ENCODE data around the gene CMAS. TPM values are rescaled to one million over a fixed set of nuclear protein-coding genes. Genes with fewer than 3 reads are reported as not detected.
"Not testable (repeated sequence)": the region's sequence is repeated elsewhere in the genome, so short reads cannot be mapped to it uniquely, and the experiment has no call there.

Gene CMAS
- total RNA-seq, 1 donor from 2014 or later = 25.3 TPM

- no peak for TF ChIP-seq CTCF (IDR thresholded peaks at IDR 0.05)
- no peak for TF ChIP-seq POLR2A (IDR thresholded peaks at IDR 0.05)
- H3K9me3 ChIP-seq = no peaks in the 10 kb centered on the region
- intact Hi-C loops (cut with DNase I) = no loop called here
Measured at GRCh38 chr12:22046968-22047390, 961 bp downstream of the CMAS start.

DNA sequence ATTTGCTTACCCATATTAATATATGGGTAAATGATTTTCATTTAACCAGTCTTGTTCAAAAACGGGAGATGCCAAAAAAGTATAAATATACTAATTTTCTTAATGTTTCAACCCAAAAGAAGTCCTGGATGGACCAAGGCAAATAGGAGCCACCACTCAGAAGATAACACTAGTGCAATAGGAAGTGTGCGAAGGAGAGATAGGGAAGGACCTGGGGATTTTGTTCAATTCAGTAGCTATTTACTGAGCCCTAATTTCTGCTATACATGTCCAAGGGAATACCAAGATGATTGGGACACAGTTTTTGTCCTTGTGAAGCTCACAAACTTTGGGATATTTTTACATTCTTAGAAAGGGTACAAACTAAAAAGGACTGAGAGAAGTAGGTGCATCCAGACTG is 1.5 kb downstream of the CMAS start:
- intact Hi-C loops (cut with DNase I) = no loop called here

More at GRCh38 chr12:22046968-22047390, 961 bp downstream of the CMAS start:
- peak overlapping the region; percentile 100 for H3K4me3 ChIP-seq
- no peaks in the 10 kb centered on the region for H3K36me3 ChIP-seq
- peak overlapping the region; percentile 94 for H3K27ac ChIP-seq
- H3K4me1 ChIP-seq = peaks cover 43% of the 10 kb centered on the region
- no peaks in the 10 kb centered on the region for H3K27me3 ChIP-seq
- no peak for DNase-seq (ENCODE audit: extremely low spot score in 2 of 2)

GRCh38 chr12:22048351-22049041 is 2.5 kb downstream of the CMAS start:
- peaks cover 43% of the 10 kb centered on the region for H3K4me1 ChIP-seq

More for the DNA sequence above, 1.5 kb downstream of the CMAS start:
- peak overlapping the region; percentile 94 for H3K27ac ChIP-seq
- no peaks in the 10 kb centered on the region for H3K36me3 ChIP-seq
- no peak for DNase-seq (ENCODE audit: extremely low spot score in 2 of 2)
- H3K9me3 ChIP-seq = no peaks in the 10 kb centered on the region
- peaks cover 43% of the 10 kb centered on the region for H3K4me1 ChIP-seq
- H3K4me3 ChIP-seq = peak overlapping the region; percentile 100
- H3K27me3 ChIP-seq = no peaks in the 10 kb centered on the region
- TF ChIP-seq CTCF (IDR thresholded peaks at IDR 0.05) (no peak), POLR2A (IDR thresholded peaks at IDR 0.05) (no peak), POLR2AphosphoS5 (IDR thresholded peaks at IDR 0.05; ENCODE audit: insufficient read depth in 1 of 2, low read depth in 1 of 2) (no peak)

GRCh38 chr12:22050078-22050477 is 4.1 kb downstream of the CMAS start:
- Histone ChIP-seq H3K27ac (no peak overlapping the region), H3K4me1 (peaks cover 43% of the 10 kb centered on the region), H3K4me3 (no peak overlapping the region), H3K9me3 (no peaks in the 10 kb centered on the region), H3K36me3 (no peaks in the 10 kb centered on the region), H3K27me3 (no peaks in the 10 kb centered on the region)
- TF ChIP-seq POLR2AphosphoS5 (IDR thresholded peaks at IDR 0.05; ENCODE audit: insufficient read depth in 1 of 2, low read depth in 1 of 2) = no peak
- no peak for TF ChIP-seq POLR2A (IDR thresholded peaks at IDR 0.05)
- TF ChIP-seq CTCF (IDR thresholded peaks at IDR 0.05) = no peak
- intact Hi-C loops (cut with DNase I) = no loop called here
- no peak for DNase-seq (ENCODE audit: extremely low spot score in 2 of 2)

More at GRCh38 chr12:22048351-22049041, 2.5 kb downstream of the CMAS start:
- no peaks in the 10 kb centered on the region for H3K9me3 ChIP-seq
- no peak for DNase-seq (ENCODE audit: extremely low spot score in 2 of 2)
- TF ChIP-seq POLR2AphosphoS5 (IDR thresholded peaks at IDR 0.05; ENCODE audit: insufficient read depth in 1 of 2, low read depth in 1 of 2) (no peak), POLR2A (IDR thresholded peaks at IDR 0.05) (no peak), CTCF (IDR thresholded peaks at IDR 0.05) (no peak)
- intact Hi-C loops (cut with DNase I) = no loop called here
- H3K27ac ChIP-seq = no peak overlapping the region
- no peak overlapping the region for H3K4me3 ChIP-seq
- H3K36me3 ChIP-seq = no peaks in the 10 kb centered on the region
- H3K27me3 ChIP-seq = no peaks in the 10 kb centered on the region

DNA sequence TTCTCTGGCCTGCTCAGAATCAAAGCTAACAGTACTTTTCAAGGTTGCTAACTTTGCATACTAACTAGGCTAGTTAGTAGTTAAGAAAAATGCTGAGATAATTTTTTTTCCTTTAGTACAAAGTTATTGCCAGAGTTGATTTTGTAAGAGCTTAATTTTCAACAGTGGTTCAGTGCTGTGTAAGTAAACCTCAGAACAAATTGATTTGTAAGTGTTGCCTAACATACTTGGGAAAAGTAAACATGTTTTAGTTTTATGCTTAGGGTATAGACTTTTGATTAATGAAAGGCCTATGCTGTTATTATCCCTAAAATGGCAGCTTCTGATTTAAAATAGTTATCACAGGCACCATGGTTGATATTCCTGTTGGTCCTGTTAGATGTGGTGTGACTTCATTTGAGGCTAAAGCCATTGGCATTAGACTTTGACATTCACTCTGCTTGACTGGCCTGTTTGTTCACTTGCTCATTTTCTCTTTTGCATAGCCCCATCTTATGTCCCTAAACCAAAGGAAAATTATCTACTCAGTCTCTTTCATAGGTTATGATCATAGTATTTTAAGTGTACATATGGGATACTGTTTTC is 5.2 kb downstream of the CMAS start:
- TF ChIP-seq CTCF (IDR thresholded peaks at IDR 0.05) (no peak), POLR2A (IDR thresholded peaks at IDR 0.05) (no peak), POLR2AphosphoS5 (IDR thresholded peaks at IDR 0.05; ENCODE audit: insufficient read depth in 1 of 2, low read depth in 1 of 2) (no peak)
- no peak overlapping the region for H3K27ac ChIP-seq
- H3K36me3 ChIP-seq = peaks cover 0 to 8% of the 10 kb centered on the region in 2 donors
- no peaks in the 10 kb centered on the region for H3K27me3 ChIP-seq
- intact Hi-C loops (cut with DNase I) = no loop called here
- no peaks in the 10 kb centered on the region for H3K9me3 ChIP-seq
- H3K4me1 ChIP-seq = peaks cover 43% of the 10 kb centered on the region
- no peak overlapping the region for H3K4me3 ChIP-seq
- DNase-seq (ENCODE audit: extremely low spot score in 2 of 2) = no peak

- intact Hi-C loops (cut with DNase I); H3K27ac ChIP-seq; H3K9me3 ChIP-seq; H3K27me3 ChIP-seq; H3K4me3 ChIP-seq; DNase-seq (ENCODE audit: extremely low spot score in 2 of 2): not testable (repeated sequence)
- Histone ChIP-seq H3K36me3 (peaks cover 0 to 21% of the 10 kb centered on the region in 2 donors), H3K4me1 (peaks cover 32% of the 10 kb centered on the region)
Measured at GRCh38 chr12:22052994-22053393, 7.0 kb downstream of the CMAS start.

All from vagina (tissue), 2 donors.